Motor neuron (in vitro differentiated cells): Measurements from ENCODE around the gene BRD7. TPM values are rescaled to one million over a fixed set of nuclear protein-coding genes. Genes with fewer than 3 reads are reported as not detected.

ENCODE experiments used
- ATAC-seq, 8 experiments: fragments of 200-7000 bp; cut with Tn5 transposase; replicated peaks in 6 of 8; 2 replicates each; pipeline ENCODE4 v1.8.0; 2021; ENCODE audit warnings: mild to moderate bottlenecking in 8 of 8, moderate library complexity in 8 of 8
- H3K27ac ChIP-seq, 2 donors: fragments of 250-450 bp; sonication (Bioruptor Pico); 2 replicates each; pipeline ENCODE4 v1.9.0; 2021; ENCODE audit warnings: antibody characterized with exemption in 2 of 2, mild to moderate bottlenecking in 2 of 2, moderate library complexity in 1 of 2
- H3K4me1 ChIP-seq, 2 donors: fragments of 250-450 bp; sonication (Bioruptor Pico); replicated peaks in 1 of 2; 2 replicates each; pipeline ENCODE4 v1.6.1; 2021; ENCODE audit warnings: antibody characterized with exemption in 2 of 2, mild to moderate bottlenecking in 2 of 2, moderate library complexity in 1 of 2
- H3K4me3 ChIP-seq, 5 donors: fragments of 250-450 bp; sonication (Bioruptor Pico); 2 replicates each; pipeline ENCODE4 v1.9.0; 2021; ENCODE audit warnings: antibody characterized with exemption in 5 of 5, mild to moderate bottlenecking in 5 of 5, moderate library complexity in 4 of 5
- WGBS, 10 experiments: fragments of 450-650 bp; shearing (Covaris generic); methylation state at CpG; one replicate each; pipeline ENCODE4 v1.0.0; 2022; 5-methylcytosine and 5-hydroxymethylcytosine counted together
- in situ Hi-C, 9 experiments: fragments of 400-800 bp; cut with MboI; loops; one replicate each; pipeline ENCODE4 v1.15.0; 2021; ENCODE audit warnings: low sequenced_read_pairs in 9 of 9, low pct_unique_long_range_greater_than_20kb in 2 of 9; ENCODE audit not compliant: unreplicated experiment in 9 of 9
- total RNA-seq, 8 experiments: library from RNA; unstranded; fragments of 300-600 nt; gene quantifications; 2 replicates each; pipeline versions ENCODE4 v1.2.3 to v1.2.4, GENCODE V29; 2022

BRD7 gene
- total RNA-seq, 8 experiments from 2014 or later = 32.5 to 85.4 (median 55.8) TPM

- Histone ChIP-seq H3K27ac (no peak overlapping the region), H3K4me1 (peaks cover 9 to 17% of the 10 kb centered on the region in 2 donors), H3K4me3 (no peak overlapping the region)
- in situ Hi-C loops = loop anchor here in 5 of 9 experiments (25.0 kb wide), 3 partner anchors 103 to 278 kb away; partner anchors contain the start of gene NKD1 (in 1 of the 5)
- peak in 5 of 8 experiments; percentile 73 to 91 (median 79) for ATAC-seq
- WGBS, 10 experiments = 0 to 78% (median 53%) methylated on average over 1 to 5 of the region's 7 CpGs; no CpG with 5 or more reads in 1 of the 10 experiments
Measured at GRCh38 chr16:50384500-50385135, 15.8 kb upstream of the BRD7 start.

- no peak for ATAC-seq
- Histone ChIP-seq H3K4me1 (peaks cover 9 to 14% of the 10 kb centered on the region in 2 donors), H3K4me3 (no peak overlapping the region), H3K27ac (no peak overlapping the region)
- in situ Hi-C loops = loop anchor here in 5 of 9 experiments (25.0 kb wide), 3 partner anchors 105 to 280 kb away; partner anchors contain the start of gene NKD1 (in 1 of the 5)
- WGBS, 10 experiments = 80 to 100% (median 100%) methylated on average over 1 to 5 of the region's 8 CpGs; no CpG with 5 or more reads in 3 of the 10 experiments
Measured at GRCh38 chr16:50381679-50382440, 13.1 kb upstream of the BRD7 start.

GRCh38 chr16:50378417-50378816 lies 9.6 kb upstream of the BRD7 start:
- in situ Hi-C loops = loop anchor here in 5 of 9 experiments (25.0 kb wide), 3 partner anchors 109 to 284 kb away; partner anchors contain the start of gene NKD1 (in 1 of the 5)
- Histone ChIP-seq H3K4me3 (no peak overlapping the region), H3K27ac (no peak overlapping the region), H3K4me1 (no peaks in the 10 kb centered on the region)
- ATAC-seq = no peak

GRCh38 chr16:50377001-50377400 lies 8.2 kb upstream of the BRD7 start:
- H3K4me3 ChIP-seq = no peak overlapping the region
- in situ Hi-C loops = loop anchor here in 5 of 9 experiments (25.0 kb wide), 3 partner anchors 110 to 285 kb away; partner anchors contain the start of gene NKD1 (in 1 of the 5)
- no peaks in the 10 kb centered on the region for H3K4me1 ChIP-seq
- 4 to 87% (median 78%) methylated on average over 1 to 4 of the region's 4 CpGs; no CpG with 5 or more reads in 1 of the 10 experiments for WGBS, 10 experiments
- no peak overlapping the region for H3K27ac ChIP-seq
- no peak for ATAC-seq

- no peak for ATAC-seq
- no peaks in the 10 kb centered on the region for H3K4me1 ChIP-seq
- in situ Hi-C loops = loop anchor here in 2 of 9 experiments (25.0 kb wide), 2 partner anchors 289 to 439 kb away; no protein-coding TSS in a partner anchor
- H3K27ac ChIP-seq = no peak overlapping the region
- 50 to 100% (median 100%) methylated on average over 1 of the region's 9 CpGs; no CpG with 5 or more reads in 5 of the 10 experiments for WGBS, 10 experiments
- H3K4me3 ChIP-seq = no peak overlapping the region
Measured at GRCh38 chr16:50373780-50374179, 5.0 kb upstream of the BRD7 start.

GRCh38 chr16:50373345-50373701 lies 4.5 kb upstream of the BRD7 start:
- ATAC-seq = no peak
- Histone ChIP-seq H3K27ac (no peak overlapping the region), H3K4me1 (no peaks in the 10 kb centered on the region), H3K4me3 (no peak overlapping the region)
- 33 to 100% (median 80%) methylated on average over 1 to 4 of the region's 4 CpGs; no CpG with 5 or more reads in 3 of the 10 experiments for WGBS, 10 experiments
- in situ Hi-C loops = loop anchor here in 2 of 9 experiments (25.0 kb wide), 2 partner anchors 289 to 439 kb away; no protein-coding TSS in a partner anchor

- Histone ChIP-seq H3K4me1 (peaks cover under 1% of the 10 kb centered on the region in 2 donors), H3K27ac (no peak overlapping the region), H3K4me3 (no peak overlapping the region)
- in situ Hi-C loops = loop anchor here in 2 of 9 experiments (25.0 kb wide), 2 partner anchors 290 to 440 kb away; no protein-coding TSS in a partner anchor
- WGBS, 10 experiments = 70 to 100% (median 85%) methylated on average over 1 to 3 of the region's 10 CpGs; no CpG with 5 or more reads in 6 of the 10 experiments
- peak in 5 of 8 experiments; percentile 32 to 54 (median 40) for ATAC-seq
Measured at GRCh38 chr16:50372611-50373344, 4.0 kb upstream of the BRD7 start.

GRCh38 chr16:50371936-50372595 lies 3.3 kb upstream of the BRD7 start:
- peak; percentile 37 to 63 (median 50) for ATAC-seq
- Histone ChIP-seq H3K27ac (no peak overlapping the region), H3K4me3 (no peak overlapping the region), H3K4me1 (peaks cover 8% of the 10 kb centered on the region in 2 donors)
- in situ Hi-C loops = loop anchor here in 2 of 9 experiments (25.0 kb wide), 2 partner anchors 290 to 440 kb away; no protein-coding TSS in a partner anchor
- WGBS, 10 experiments = 20 to 100% (median 58%) methylated on average over 1 to 4 of the region's 7 CpGs; no CpG with 5 or more reads in 2 of the 10 experiments

- no peak overlapping the region for H3K4me3 ChIP-seq
- no peak overlapping the region for H3K27ac ChIP-seq
- H3K4me1 ChIP-seq = peaks cover 8 to 13% of the 10 kb centered on the region in 2 donors
- ATAC-seq = no peak
- in situ Hi-C loops = loop anchor here in 2 of 9 experiments (25.0 kb wide), 2 partner anchors 291 to 441 kb away; no protein-coding TSS in a partner anchor
- WGBS, 10 experiments = 62 to 100% (median 83%) methylated on average over 1 to 3 of the region's 4 CpGs; no CpG with 5 or more reads in 5 of the 10 experiments
Measured at GRCh38 chr16:50371036-50371716, 2.4 kb upstream of the BRD7 start.

GRCh38 chr16:50369133-50369804 lies 481 bp upstream of the BRD7 start:
- WGBS, 10 experiments = 11 to 63% (median 40%) methylated on average over 4 to 7 of the region's 7 CpGs; no CpG with 5 or more reads in 1 of the 10 experiments
- Histone ChIP-seq H3K4me3 (peak overlapping the region; percentile 67 to 100 (median 93)), H3K4me1 (peaks cover 8 to 13% of the 10 kb centered on the region in 2 donors), H3K27ac (no peak overlapping the region)
- in situ Hi-C loops = loop anchor here in 2 of 9 experiments (25.0 kb wide), 2 partner anchors 293 to 443 kb away; no protein-coding TSS in a partner anchor
- no peak for ATAC-seq
